ENCODE measurements around the gene ZBTB26.
A peak's percentile ranks its signal among the peaks of the same experiment; 100 is the strongest.

ZBTB26 gene

GRCh38 chr9:122931226-122932121, at the start of gene ZBTB26:
ZBTB26 (minus strand) TSS chr9:122931512; CDS start chr9:122919934, 11,578 bp downstream.
- peak; percentile 93 for DNase-seq

GRCh38 chr9:122978601-122979000, 47.3 kb upstream of the ZBTB26 start:
- DNase-seq: no peak

GRCh38 chr9:122975196-122975595, 43.9 kb upstream of the ZBTB26 start:
- DNase-seq: no peak

- DNase-seq: no peak
Measured at GRCh38 chr9:122961139-122961538, 29.8 kb upstream of the ZBTB26 start.

GRCh38 chr9:122955961-122956360, 24.6 kb upstream of the ZBTB26 start:
- no peak for DNase-seq

- DNase-seq: no peak
Measured at GRCh38 chr9:122954253-122954691, 23.0 kb upstream of the ZBTB26 start.

- no peak for DNase-seq
Measured at GRCh38 chr9:122951056-122951455, 19.7 kb upstream of the ZBTB26 start.

- no peak for DNase-seq
Measured at GRCh38 chr9:122950263-122950662, 19.0 kb upstream of the ZBTB26 start.

GRCh38 chr9:122949696-122950095, 18.4 kb upstream of the ZBTB26 start:
- no peak for DNase-seq

GRCh38 chr9:122948313-122948712, 17.0 kb upstream of the ZBTB26 start:
- no peak for DNase-seq

- DNase-seq: no peak
Measured at GRCh38 chr9:122946461-122947005, 15.2 kb upstream of the ZBTB26 start.

GRCh38 chr9:122944960-122945888, 13.9 kb upstream of the ZBTB26 start:
- DNase-seq: no peak

- DNase-seq: no peak
Measured at GRCh38 chr9:122941582-122942234, 10.4 kb upstream of the ZBTB26 start.

- peak; percentile 98 to 99 for DNase-seq
Measured at GRCh38 chr9:122940749-122941581, 9.7 kb upstream of the ZBTB26 start, which contains the start of gene RABGAP1. RABGAP1 (plus strand) TSS chr9:122941020; CDS start chr9:122957060, 16,040 bp downstream.

GRCh38 chr9:122940454-122940748, 9.1 kb upstream of the ZBTB26 start:
- DNase-seq: no peak

GRCh38 chr9:122939601-122940000, 8.3 kb upstream of the ZBTB26 start:
- DNase-seq: no peak

- no peak for DNase-seq
Measured at GRCh38 chr9:122936883-122937282, 5.6 kb upstream of the ZBTB26 start.

GRCh38 chr9:122936464-122936863, 5.2 kb upstream of the ZBTB26 start:
- no peak for DNase-seq

- no peak for DNase-seq
Measured at GRCh38 chr9:122930541-122931225, 629 bp downstream of the ZBTB26 start.

- no peak for DNase-seq
Measured at GRCh38 chr9:122929796-122930354, 1.4 kb downstream of the ZBTB26 start.

GRCh38 chr9:122923947-122924346, 7.4 kb downstream of the ZBTB26 start:
- DNase-seq: no peak

Data from CD4-positive, alpha-beta T cell treated with Interleukin-1 beta for 1 hour (primary cell).